Nephron (organoid): ENCODE results near the gene BMP6.

ENCODE experiments used
- H3K27ac Mint-ChIP-seq, 3 experiments: 2 replicates each; pipeline ENCODE4 v1.8.0; 2020; ENCODE audit warnings: mixed read lengths in 3 of 3, mild to moderate bottlenecking in 2 of 3, moderate library complexity in 1 of 3
- H3K27me3 Mint-ChIP-seq: 2 replicates; pipeline ENCODE4 v1.8.0; 2021; ENCODE audit warnings: low read depth, mild to moderate bottlenecking, moderate library complexity, mixed read lengths
- H3K36me3 Mint-ChIP-seq: 2 replicates; pipeline ENCODE4 v1.8.0; 2020; ENCODE audit warnings: low read depth, mixed read lengths
- H3K4me1 Mint-ChIP-seq: 2 replicates; pipeline ENCODE4 v1.8.0; 2020; ENCODE audit warnings: mixed read lengths
- H3K4me3 Mint-ChIP-seq, 3 experiments: 2 replicates each; pipeline ENCODE4 v1.8.0; 2020; ENCODE audit warnings: mild to moderate bottlenecking in 3 of 3, mixed read lengths in 3 of 3, moderate library complexity in 2 of 3
- H3K9me3 Mint-ChIP-seq: 2 replicates; pipeline ENCODE4 v1.8.0; 2020; ENCODE audit warnings: mixed read lengths
- TF ChIP-seq, protein P1 (sequence below), 3 experiments: fragments of 200-600 bp; sonication (generic); IDR thresholded peaks; one replicate each; pipeline ENCODE4 v1.5.0; 2021; ENCODE audit warnings: antibody characterized with exemption in 3 of 3; ENCODE audit not compliant: unreplicated experiment in 3 of 3

Gene BMP6

DNA sequence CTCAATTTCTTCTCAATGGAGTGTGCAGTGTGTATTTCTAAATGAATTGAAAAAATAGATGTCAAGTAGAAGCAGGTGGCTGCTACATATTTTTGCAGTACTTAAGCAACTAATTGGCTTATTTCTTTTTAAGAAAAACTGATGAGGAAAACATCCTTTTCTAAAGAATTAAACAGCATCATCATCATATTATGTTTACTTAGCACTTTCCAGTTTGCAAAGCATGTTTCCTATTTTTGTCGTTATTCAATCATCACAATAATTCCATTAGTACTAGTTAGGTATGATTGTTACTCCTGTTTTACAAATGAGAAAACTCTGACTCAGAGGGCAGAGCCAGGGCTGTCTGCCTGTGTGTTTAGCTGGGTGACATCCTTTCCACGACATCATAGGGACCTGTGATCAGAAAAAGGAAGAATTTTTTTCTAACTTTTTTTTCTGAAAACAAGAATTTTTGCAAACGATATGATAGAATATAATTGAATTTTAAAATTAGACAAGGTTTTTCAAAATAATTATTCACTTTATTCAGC lies 22.7 kb upstream of the BMP6 start:
- Mint-ChIP-seq H3K4me3 (no peak overlapping the region), H3K27me3 (no peaks in the 10 kb centered on the region), H3K4me1 (peaks cover 4% of the 10 kb centered on the region), H3K9me3 (no peaks in the 10 kb centered on the region), H3K36me3 (no peaks in the 10 kb centered on the region), H3K27ac (no peak overlapping the region)
- TF ChIP-seq, protein P1, sequence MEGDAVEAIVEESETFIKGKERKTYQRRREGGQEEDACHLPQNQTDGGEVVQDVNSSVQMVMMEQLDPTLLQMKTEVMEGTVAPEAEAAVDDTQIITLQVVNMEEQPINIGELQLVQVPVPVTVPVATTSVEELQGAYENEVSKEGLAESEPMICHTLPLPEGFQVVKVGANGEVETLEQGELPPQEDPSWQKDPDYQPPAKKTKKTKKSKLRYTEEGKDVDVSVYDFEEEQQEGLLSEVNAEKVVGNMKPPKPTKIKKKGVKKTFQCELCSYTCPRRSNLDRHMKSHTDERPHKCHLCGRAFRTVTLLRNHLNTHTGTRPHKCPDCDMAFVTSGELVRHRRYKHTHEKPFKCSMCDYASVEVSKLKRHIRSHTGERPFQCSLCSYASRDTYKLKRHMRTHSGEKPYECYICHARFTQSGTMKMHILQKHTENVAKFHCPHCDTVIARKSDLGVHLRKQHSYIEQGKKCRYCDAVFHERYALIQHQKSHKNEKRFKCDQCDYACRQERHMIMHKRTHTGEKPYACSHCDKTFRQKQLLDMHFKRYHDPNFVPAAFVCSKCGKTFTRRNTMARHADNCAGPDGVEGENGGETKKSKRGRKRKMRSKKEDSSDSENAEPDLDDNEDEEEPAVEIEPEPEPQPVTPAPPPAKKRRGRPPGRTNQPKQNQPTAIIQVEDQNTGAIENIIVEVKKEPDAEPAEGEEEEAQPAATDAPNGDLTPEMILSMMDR (IDR thresholded peaks at IDR 0.05; ENCODE audit: unreplicated experiment in 3 of 3), result no peak

DNA sequence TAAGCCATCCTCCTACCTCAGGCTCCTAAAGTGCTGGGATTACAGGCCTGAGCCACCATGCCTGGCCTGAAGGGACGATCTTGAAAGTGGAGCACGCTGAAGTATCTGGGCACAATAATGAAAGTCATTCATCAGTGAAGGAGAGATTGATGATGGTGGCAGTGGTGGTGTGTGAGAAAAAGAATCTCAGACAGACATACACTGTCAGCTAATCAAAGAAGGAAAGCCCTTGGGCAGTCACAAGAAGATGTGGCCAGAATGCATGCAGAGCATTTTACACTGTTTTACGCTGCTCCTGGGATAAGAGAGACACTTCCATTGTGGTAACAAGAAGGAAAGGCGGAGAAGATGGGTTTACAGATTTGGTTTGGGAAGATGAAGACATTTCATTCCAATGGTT lies 20.4 kb upstream of the BMP6 start:
- H3K4me3 Mint-ChIP-seq, result no peak overlapping the region
- H3K4me1 Mint-ChIP-seq, result no peaks in the 10 kb centered on the region
- H3K27me3 Mint-ChIP-seq, result no peaks in the 10 kb centered on the region
- TF ChIP-seq, protein P1 (IDR thresholded peaks at IDR 0.05; ENCODE audit: unreplicated experiment in 3 of 3), result no peak
- H3K9me3 Mint-ChIP-seq, result peaks cover 2% of the 10 kb centered on the region
- H3K27ac Mint-ChIP-seq, result no peak overlapping the region
- no peaks in the 10 kb centered on the region for H3K36me3 Mint-ChIP-seq

DNA sequence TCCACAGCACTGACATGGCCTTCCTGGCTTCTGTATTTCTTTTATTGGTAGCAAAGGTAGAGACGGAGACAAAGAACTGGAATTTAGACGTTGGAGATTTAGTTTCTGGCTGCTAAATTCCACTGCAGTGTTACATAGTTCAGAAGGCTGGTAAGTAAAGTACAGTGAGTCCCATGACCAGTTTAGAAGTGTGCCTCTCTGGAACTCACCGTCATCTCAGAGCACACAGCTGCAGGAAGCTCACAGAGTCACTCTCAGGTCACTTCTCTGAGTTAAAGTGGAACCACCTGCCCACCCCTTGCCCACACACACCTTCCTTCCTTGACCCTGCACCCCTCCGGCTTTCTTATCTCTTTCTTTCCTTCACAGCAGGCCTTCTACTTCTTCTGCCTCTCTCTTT lies 19.6 kb upstream of the BMP6 start:
- Mint-ChIP-seq H3K4me1 (no peaks in the 10 kb centered on the region), H3K27ac (no peak overlapping the region), H3K27me3 (no peaks in the 10 kb centered on the region), H3K9me3 (peaks cover 4% of the 10 kb centered on the region), H3K4me3 (no peak overlapping the region), H3K36me3 (no peaks in the 10 kb centered on the region)
- TF ChIP-seq, protein P1 (IDR thresholded peaks at IDR 0.05; ENCODE audit: unreplicated experiment in 3 of 3), result no peak

DNA sequence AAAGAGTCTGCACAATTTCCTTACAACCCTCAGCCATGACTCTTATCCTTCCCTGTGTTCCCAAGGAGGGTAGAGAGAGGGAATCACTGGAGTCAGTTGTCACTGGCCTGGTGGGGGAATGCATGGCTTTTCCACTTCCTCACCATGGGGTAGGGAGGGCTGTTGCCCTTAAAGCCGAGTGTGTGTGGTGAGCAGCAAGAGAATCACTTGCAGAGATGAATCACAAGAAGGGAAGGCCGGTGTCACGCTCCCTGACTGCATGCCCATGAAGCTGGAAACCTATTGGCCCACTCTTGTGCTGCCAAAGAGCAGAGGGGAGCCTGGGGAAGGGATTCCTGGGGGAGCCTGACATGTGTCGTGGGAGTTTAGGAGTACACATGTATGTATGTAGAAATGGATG lies 18.1 kb upstream of the BMP6 start:
- Mint-ChIP-seq H3K4me1 (no peaks in the 10 kb centered on the region), H3K27ac (no peak overlapping the region), H3K9me3 (peaks cover 9% of the 10 kb centered on the region), H3K4me3 (no peak overlapping the region), H3K27me3 (no peaks in the 10 kb centered on the region), H3K36me3 (no peaks in the 10 kb centered on the region)
- TF ChIP-seq, protein P1 (IDR thresholded peaks at IDR 0.05; ENCODE audit: unreplicated experiment in 3 of 3), result no peak

DNA sequence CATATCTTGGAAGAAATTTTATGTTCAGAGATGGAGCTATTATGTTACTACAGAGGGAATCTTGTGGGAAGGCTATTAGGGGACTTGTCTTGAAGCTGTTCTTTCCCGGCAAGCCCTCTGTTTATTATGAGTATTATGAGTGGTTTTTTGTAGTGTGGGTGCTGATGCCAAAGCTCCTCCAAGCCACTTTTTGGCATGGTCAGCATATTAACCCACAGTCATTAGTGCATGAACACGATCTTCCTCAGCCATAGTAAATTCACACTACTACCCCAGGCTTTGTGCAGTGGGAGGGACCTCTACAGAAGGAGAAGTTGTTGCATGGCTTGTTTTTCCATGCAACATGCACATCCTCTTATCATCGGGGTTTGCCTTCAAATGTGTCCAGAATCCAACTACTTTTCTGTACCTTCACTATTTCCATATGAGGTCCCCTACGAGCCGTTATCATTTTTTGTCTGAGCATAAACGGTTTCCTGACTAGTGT lies 6.5 kb upstream of the BMP6 start:
- TF ChIP-seq, protein P1 (IDR thresholded peaks at IDR 0.05; ENCODE audit: unreplicated experiment in 3 of 3), result no peak
- Mint-ChIP-seq H3K36me3 (peaks cover 4% of the 10 kb centered on the region), H3K4me1 (no peaks in the 10 kb centered on the region), H3K9me3 (peaks cover 15% of the 10 kb centered on the region), H3K27ac (no peak overlapping the region), H3K27me3 (peaks cover 36% of the 10 kb centered on the region), H3K4me3 (no peak overlapping the region)

DNA sequence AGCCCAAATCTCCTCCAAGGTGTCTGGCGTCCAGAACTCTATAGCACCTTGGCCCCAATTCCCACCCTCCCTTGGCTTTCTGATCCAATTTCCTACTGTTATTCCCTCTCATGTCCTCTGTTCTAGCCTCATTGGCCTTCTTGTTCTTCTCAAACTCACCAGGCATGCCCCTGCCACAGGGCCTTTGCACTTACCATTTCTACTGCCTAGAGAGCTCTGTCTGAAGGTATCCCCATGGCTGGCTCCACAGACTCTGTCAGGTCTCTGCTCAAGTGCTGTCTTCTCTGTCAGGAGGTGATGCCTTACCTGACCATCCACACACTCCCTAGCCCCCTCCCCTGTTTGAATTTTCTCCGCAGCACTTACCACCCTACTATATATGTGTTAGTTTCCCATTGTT lies 5.6 kb upstream of the BMP6 start:
- TF ChIP-seq, protein P1 (IDR thresholded peaks at IDR 0.05; ENCODE audit: unreplicated experiment in 3 of 3), result no peak
- H3K4me3 Mint-ChIP-seq, result no peak overlapping the region
- H3K27me3 Mint-ChIP-seq, result peaks cover 45% of the 10 kb centered on the region

More for the DNA sequence above, 5.6 kb upstream of the BMP6 start:
- Mint-ChIP-seq H3K36me3 (peaks cover 4% of the 10 kb centered on the region), H3K9me3 (peaks cover 10% of the 10 kb centered on the region), H3K27ac (no peak overlapping the region), H3K4me1 (peaks cover under 1% of the 10 kb centered on the region)
